ENCODE data around the gene LEMD3.

DNA sequence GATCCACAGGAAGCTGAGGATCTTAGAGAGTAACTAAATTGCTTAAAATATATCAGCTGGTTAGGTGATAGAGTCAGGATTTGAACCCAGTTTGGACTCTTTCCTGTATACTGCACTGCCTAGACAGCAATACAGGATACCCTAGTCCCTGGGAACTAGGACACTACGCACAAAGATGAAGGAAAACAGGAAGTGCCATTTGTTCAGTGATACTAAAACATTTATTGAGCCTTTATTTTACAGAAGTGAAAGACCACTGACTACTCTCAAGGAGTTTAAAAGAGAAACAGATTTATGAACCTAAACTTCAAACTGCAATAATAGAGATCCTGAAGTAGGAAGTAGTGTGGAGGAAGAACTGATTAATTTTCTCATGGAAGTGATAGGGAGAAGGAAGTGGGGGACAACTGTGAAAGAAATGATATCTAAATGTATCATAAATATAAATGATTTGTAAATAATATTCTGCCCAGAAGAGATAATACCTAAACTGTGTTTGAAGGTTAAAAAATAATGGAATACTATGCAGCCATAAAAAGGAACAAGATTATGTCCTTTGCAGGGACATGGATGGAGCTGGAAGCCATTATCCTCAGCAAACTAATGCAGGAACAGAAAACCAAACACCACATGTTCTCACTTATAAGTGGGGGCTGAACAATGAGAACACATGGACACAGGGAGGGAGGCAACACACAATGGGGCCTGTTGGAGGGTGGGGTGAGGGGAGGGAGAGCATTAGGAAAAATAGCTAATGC lies 127.3 kb downstream of the LEMD3 start:
- TF ChIP-seq, protein P1, sequence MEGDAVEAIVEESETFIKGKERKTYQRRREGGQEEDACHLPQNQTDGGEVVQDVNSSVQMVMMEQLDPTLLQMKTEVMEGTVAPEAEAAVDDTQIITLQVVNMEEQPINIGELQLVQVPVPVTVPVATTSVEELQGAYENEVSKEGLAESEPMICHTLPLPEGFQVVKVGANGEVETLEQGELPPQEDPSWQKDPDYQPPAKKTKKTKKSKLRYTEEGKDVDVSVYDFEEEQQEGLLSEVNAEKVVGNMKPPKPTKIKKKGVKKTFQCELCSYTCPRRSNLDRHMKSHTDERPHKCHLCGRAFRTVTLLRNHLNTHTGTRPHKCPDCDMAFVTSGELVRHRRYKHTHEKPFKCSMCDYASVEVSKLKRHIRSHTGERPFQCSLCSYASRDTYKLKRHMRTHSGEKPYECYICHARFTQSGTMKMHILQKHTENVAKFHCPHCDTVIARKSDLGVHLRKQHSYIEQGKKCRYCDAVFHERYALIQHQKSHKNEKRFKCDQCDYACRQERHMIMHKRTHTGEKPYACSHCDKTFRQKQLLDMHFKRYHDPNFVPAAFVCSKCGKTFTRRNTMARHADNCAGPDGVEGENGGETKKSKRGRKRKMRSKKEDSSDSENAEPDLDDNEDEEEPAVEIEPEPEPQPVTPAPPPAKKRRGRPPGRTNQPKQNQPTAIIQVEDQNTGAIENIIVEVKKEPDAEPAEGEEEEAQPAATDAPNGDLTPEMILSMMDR (IDR thresholded peaks at IDR 0.05), result no peak
- TF ChIP-seq POLR2A (IDR thresholded peaks at IDR 0.05) (no peak), POLR2AphosphoS5 (IDR thresholded peaks at IDR 0.05) (no peak), EP300 (IDR thresholded peaks at IDR 0.05) (no peak)
